DND-41 (cell line): ENCODE results near the gene PATL1.
"Not testable (repeated sequence)": the region's sequence is repeated elsewhere in the genome, so short reads cannot be mapped to it uniquely, and the experiment has no call there.

Source experiments
- ATAC-seq: fragments of 200-7000 bp; cut with Tn5 transposase; 3 replicates; pipeline ENCODE4 v1.9.1; 2021; ENCODE audit warnings: low read depth; ENCODE audit not compliant: insufficient read depth
- DNase-seq: peaks from one replicate; pipeline ENCODE4 v3.0.0-alpha.2; 2020
- H2AFZ ChIP-seq: 2 replicates; pipeline ENCODE4 v1.6.0; 2012; ENCODE audit warnings: low read depth, low read length
- H3K27ac ChIP-seq: 2 replicates; pipeline ENCODE4 v1.5.1; 2012; ENCODE audit warnings: low read length, inconsistent platforms
- H3K27me3 ChIP-seq: fragments of 200-600 bp; sonication (generic); 2 replicates; pipeline ENCODE4 v1.6.0; 2012; ENCODE audit warnings: low read length, mild to moderate bottlenecking, inconsistent platforms; ENCODE audit not compliant: insufficient read depth, poor library complexity
- H3K36me3 ChIP-seq: 2 replicates; pipeline ENCODE4 v1.5.1; 2012; ENCODE audit warnings: low read length, inconsistent platforms; ENCODE audit not compliant: insufficient read depth
- H3K4me1 ChIP-seq: 2 replicates; pipeline ENCODE4 v1.5.1; 2012; ENCODE audit warnings: mild to moderate bottlenecking, low read length; ENCODE audit not compliant: insufficient read depth
- H3K4me2 ChIP-seq: 2 replicates; pipeline ENCODE4 v1.6.0; 2012; ENCODE audit warnings: mild to moderate bottlenecking, moderate library complexity, low read length, inconsistent platforms; ENCODE audit not compliant: insufficient read depth
- H3K4me3 ChIP-seq, 2 experiments: fragments of 200-600 bp in 1 of 2; shearing (Covaris generic) in 1 of 2; 2 replicates each; pipeline ENCODE4 v1.5.1; 2012 to 2016; ENCODE audit warnings: inconsistent platforms in 2 of 2, low read length in 2 of 2, mild to moderate bottlenecking in 2 of 2, low read depth in 1 of 2, moderate library complexity in 1 of 2
- H3K79me2 ChIP-seq: 2 replicates; pipeline ENCODE4 v1.6.0; 2012; ENCODE audit warnings: low read length, inconsistent platforms; ENCODE audit not compliant: insufficient read depth
- H3K9ac ChIP-seq: 2 replicates; pipeline ENCODE4 v1.6.0; 2012; ENCODE audit warnings: low read depth, mild to moderate bottlenecking, inconsistent platforms, low read length, moderate library complexity
- H3K9me3 ChIP-seq: 2 replicates; pipeline ENCODE4 v1.5.1; 2012; ENCODE audit warnings: low read length, moderate library complexity, mild to moderate bottlenecking, inconsistent platforms; ENCODE audit not compliant: insufficient read depth, severe bottlenecking
- H4K20me1 ChIP-seq: 2 replicates; pipeline ENCODE4 v1.6.0; 2012; ENCODE audit warnings: low read length; ENCODE audit not compliant: insufficient read depth
- EZH2 ChIP-seq: IDR thresholded peaks from 3 replicates; pipeline ENCODE4 v1.6.1; 2012; ENCODE audit warnings: borderline replicate concordance, low read depth, mild to moderate bottlenecking, moderate library complexity, low read length, inconsistent platforms; ENCODE audit not compliant: severe bottlenecking
- TF ChIP-seq, protein P1 (sequence below): IDR thresholded peaks from 2 replicates; pipeline ENCODE4 v1.5.1; 2012; ENCODE audit warnings: borderline replicate concordance, low read length, moderate library complexity, mild to moderate bottlenecking; ENCODE audit not compliant: poor library complexity, severe bottlenecking; ENCODE audit errors: extremely low read depth

PATL1 gene

DNA sequence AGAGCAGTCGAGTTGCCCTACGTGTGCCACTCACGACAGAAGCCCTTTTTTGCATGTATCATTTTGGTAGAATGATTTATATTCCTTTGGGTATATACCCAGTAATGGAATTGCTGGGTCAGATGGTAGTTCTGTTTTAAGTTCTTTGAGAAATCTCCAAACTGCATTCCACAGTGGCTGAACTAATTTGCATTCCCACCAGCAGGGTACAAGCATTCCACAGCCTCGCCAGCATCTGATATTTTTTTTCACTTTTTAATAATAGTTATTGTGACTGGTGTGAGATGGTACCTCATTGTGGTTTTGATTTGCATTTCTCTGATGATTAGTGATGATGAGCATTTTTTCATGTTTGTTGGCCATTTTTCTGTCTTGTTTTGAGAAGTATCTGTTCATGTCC, 41.9 kb downstream of the PATL1 start:
- not testable (repeated sequence) for H3K27ac ChIP-seq, H4K20me1 ChIP-seq, H3K36me3 ChIP-seq, DNase-seq, H3K4me2 ChIP-seq, H3K79me2 ChIP-seq, ATAC-seq, H3K27me3 ChIP-seq, H3K4me1 ChIP-seq, H2AFZ ChIP-seq, H3K4me3 ChIP-seq, H3K9me3 ChIP-seq, H3K9ac ChIP-seq

DNA sequence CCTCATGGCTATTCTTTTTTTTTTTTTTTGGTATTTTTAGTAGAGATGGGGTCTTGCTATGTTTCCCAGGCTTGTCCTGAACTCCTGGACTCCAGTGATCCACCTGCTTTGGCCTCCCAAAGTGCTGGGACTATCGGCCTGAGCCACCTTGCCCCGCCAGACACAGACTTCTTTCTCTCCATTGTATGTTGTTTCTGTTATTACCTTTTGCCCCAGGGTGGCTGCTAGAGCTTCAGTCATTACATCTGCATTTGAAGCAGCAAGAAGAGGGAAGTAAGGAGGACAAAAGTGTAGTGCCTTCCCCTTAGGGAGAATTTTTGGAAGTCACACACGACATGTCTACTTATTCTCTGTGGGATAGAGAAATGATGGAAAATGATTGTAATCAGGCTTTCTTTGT, 43.1 kb downstream of the PATL1 start:
- no peaks in the 10 kb centered on the region for H4K20me1 ChIP-seq
- ATAC-seq: no peak
- H3K27ac ChIP-seq: no peak overlapping the region

DNA sequence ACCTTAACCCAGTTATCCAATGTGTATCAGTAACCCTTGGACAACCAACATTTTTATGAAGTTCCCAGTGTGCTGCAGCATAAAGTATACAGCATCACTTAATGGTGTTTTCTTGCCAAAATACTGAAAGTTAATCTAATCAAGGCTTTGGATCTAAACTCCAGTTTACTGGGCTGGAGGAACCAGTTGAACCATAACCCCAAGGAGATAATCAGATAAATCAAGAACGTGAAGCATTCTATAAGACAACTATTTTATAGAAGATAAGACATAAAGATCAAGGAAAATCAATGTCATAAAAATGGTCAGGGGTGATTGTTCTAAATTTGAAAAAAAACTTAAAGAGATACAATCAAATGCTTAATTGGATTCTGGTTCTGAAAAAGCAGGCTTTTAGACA, 51.0 kb downstream of the PATL1 start:
- H3K9ac ChIP-seq: no peak overlapping the region
- H3K4me1 ChIP-seq: peaks cover 35% of the 10 kb centered on the region
- 0 out of 2 replicates have a peak overlapping the region, but pooled peaks have one; percentile 10 for H2AFZ ChIP-seq
- TF ChIP-seq EZH2: no peak
- TF ChIP-seq, protein P1, sequence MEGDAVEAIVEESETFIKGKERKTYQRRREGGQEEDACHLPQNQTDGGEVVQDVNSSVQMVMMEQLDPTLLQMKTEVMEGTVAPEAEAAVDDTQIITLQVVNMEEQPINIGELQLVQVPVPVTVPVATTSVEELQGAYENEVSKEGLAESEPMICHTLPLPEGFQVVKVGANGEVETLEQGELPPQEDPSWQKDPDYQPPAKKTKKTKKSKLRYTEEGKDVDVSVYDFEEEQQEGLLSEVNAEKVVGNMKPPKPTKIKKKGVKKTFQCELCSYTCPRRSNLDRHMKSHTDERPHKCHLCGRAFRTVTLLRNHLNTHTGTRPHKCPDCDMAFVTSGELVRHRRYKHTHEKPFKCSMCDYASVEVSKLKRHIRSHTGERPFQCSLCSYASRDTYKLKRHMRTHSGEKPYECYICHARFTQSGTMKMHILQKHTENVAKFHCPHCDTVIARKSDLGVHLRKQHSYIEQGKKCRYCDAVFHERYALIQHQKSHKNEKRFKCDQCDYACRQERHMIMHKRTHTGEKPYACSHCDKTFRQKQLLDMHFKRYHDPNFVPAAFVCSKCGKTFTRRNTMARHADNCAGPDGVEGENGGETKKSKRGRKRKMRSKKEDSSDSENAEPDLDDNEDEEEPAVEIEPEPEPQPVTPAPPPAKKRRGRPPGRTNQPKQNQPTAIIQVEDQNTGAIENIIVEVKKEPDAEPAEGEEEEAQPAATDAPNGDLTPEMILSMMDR: no peak
- H3K79me2 ChIP-seq: peaks cover 28% of the 10 kb centered on the region
- H3K9me3 ChIP-seq: no peaks in the 10 kb centered on the region
- H3K36me3 ChIP-seq: peaks cover 11% of the 10 kb centered on the region
- no peaks in the 10 kb centered on the region for H3K27me3 ChIP-seq
- H4K20me1 ChIP-seq: peaks cover 18% of the 10 kb centered on the region; the same call in 1 of the 2 replicates
- DNase-seq (no peak), ATAC-seq (no peak)
- H3K27ac ChIP-seq: no peak overlapping the region
- no peak overlapping the region for H3K4me2 ChIP-seq
- no peak overlapping the region for H3K4me3 ChIP-seq

More for the DNA sequence above, 43.1 kb downstream of the PATL1 start:
- TF ChIP-seq, protein P1: no peak
- TF ChIP-seq EZH2: no peak
- Histone ChIP-seq H3K4me2 (no peak overlapping the region), H3K36me3 (no peaks in the 10 kb centered on the region; the same call in 1 of the 2 replicates), H3K79me2 (no peaks in the 10 kb centered on the region), H2AFZ (no peak overlapping the region), H3K4me1 (no peaks in the 10 kb centered on the region), H3K9ac (no peak overlapping the region), H3K27me3 (no peaks in the 10 kb centered on the region), H3K9me3 (no peaks in the 10 kb centered on the region), H3K4me3 (no peak overlapping the region)
- DNase-seq: no peak

DNA sequence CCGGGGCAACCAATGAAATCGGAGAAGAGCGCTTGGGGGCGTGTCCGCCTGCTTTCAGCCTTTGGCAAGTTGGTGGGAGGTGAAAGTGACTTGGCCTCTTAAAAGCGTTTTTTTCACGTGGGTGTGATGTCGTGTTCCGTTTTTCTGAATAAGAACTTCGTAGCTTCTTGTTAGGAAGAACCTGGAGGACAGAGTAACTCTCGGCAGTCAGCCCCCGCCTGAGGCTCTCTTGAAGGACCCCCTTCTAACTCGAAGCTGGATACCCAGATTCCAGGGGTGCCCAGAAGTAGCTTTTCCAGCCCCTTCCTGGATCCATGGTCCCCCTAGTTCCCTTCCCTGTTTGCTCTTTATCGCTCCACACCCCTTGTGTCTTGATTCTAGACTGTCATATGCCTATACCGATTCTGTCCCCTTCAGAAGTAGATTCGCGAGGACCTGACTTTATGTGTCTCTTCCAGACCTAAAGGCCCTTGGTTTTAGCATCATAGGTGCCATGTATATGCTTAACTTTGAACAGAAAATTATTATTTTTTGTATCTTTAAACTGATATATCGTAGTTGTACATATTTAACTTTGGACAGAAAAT, 52.3 kb downstream of the PATL1 start:
- H3K27ac ChIP-seq: peak overlapping the region; percentile 90
- H3K27me3 ChIP-seq: no peaks in the 10 kb centered on the region
- peaks cover 42% of the 10 kb centered on the region for H3K79me2 ChIP-seq
- H3K4me3 ChIP-seq: peak overlapping the region; percentile 24 to 71; a peak in 3 of 4 replicates
- peaks cover 30% of the 10 kb centered on the region; the same call in 1 of the 2 replicates for H4K20me1 ChIP-seq
- peaks cover 47% of the 10 kb centered on the region for H3K4me1 ChIP-seq
- peaks cover 23% of the 10 kb centered on the region for H3K36me3 ChIP-seq
- TF ChIP-seq, protein P1: no peak
- TF ChIP-seq EZH2: no peak
- H3K9ac ChIP-seq: peak overlapping the region; percentile 69
- peak overlapping the region; percentile 97 for H2AFZ ChIP-seq
- ATAC-seq (no peak), DNase-seq (no peak)
- peak overlapping the region; percentile 93 for H3K4me2 ChIP-seq
- H3K9me3 ChIP-seq: no peaks in the 10 kb centered on the region
